CD14-positive monocyte (primary cell): ENCODE measurements around the gene CEP97. TPM values are rescaled to one million over a fixed set of nuclear protein-coding genes. Genes with fewer than 3 reads are reported as not detected.
A peak's percentile ranks its signal among the peaks of the same experiment; 100 is the strongest.

Source experiments
- DNase-seq, 3 donors: peaks; one replicate each; pipeline ENCODE4 v3.0.0-alpha.2; 2011 to 2022
- H2AFZ ChIP-seq: 2 replicates; pipeline ENCODE4 v1.6.0; 2012; ENCODE audit warnings: mild to moderate bottlenecking, low read depth, low read length, inconsistent platforms; ENCODE audit not compliant: insufficient read depth, poor library complexity, severe bottlenecking
- H3K27ac ChIP-seq, 2 donors: 1 replicate in 1 of 2; 2 replicates in 1 of 2; pipeline ENCODE4 v1.5.1; 2012 to 2013; ENCODE audit warnings: low read length in 2 of 2, control low read depth in 1 of 2, inconsistent platforms in 1 of 2, low read depth in 1 of 2, mild to moderate bottlenecking in 1 of 2
- H3K27me3 ChIP-seq, 2 donors: one replicate each; pipeline versions ENCODE4 v1.6.0 to v1.6.1; 2011 to 2013; ENCODE audit warnings: low read length in 2 of 2; ENCODE audit not compliant: control insufficient read depth in 2 of 2, insufficient read depth in 2 of 2
- H3K36me3 ChIP-seq, 2 donors: replicated peaks in 1 of 2; 1 replicate in 1 of 2; 2 replicates in 1 of 2; pipeline versions ENCODE4 v1.5.1 to v1.6.1; 2012 to 2013; ENCODE audit warnings: low read length in 2 of 2, control low read depth in 1 of 2, inconsistent platforms in 1 of 2, mild to moderate bottlenecking in 1 of 2; ENCODE audit not compliant: insufficient read depth in 2 of 2, control insufficient read depth in 1 of 2
- H3K4me1 ChIP-seq, 2 donors: 1 replicate in 1 of 2; 2 replicates in 1 of 2; pipeline versions ENCODE4 v1.5.1 to v1.6.1; 2012 to 2013; ENCODE audit warnings: low read length in 2 of 2, control low read depth in 1 of 2, inconsistent platforms in 1 of 2, mild to moderate bottlenecking in 1 of 2, moderate library complexity in 1 of 2; ENCODE audit not compliant: insufficient read depth in 2 of 2, control insufficient read depth in 1 of 2
- H3K4me2 ChIP-seq: replicated peaks from 2 replicates; pipeline ENCODE3; 2012; ENCODE audit warnings: low read length, moderate library complexity, mild to moderate bottlenecking; ENCODE audit not compliant: poor library complexity, severe bottlenecking; ENCODE audit errors: extremely low read depth
- H3K4me3 ChIP-seq, 3 experiments: fragments of 200-600 bp in 1 of 3; sonication (generic) in 1 of 3; replicated peaks in 1 of 3; 1 replicate in 2 of 3; 2 replicates in 1 of 3; pipeline ENCODE4 v1.5.1; 2011 to 2013; ENCODE audit warnings: low read length in 3 of 3, mild to moderate bottlenecking in 3 of 3, control low read depth in 2 of 3, low read depth in 2 of 3, inconsistent platforms in 1 of 3, moderate library complexity in 1 of 3
- H3K79me2 ChIP-seq: 2 replicates; pipeline ENCODE4 v1.6.0; 2012; ENCODE audit warnings: mild to moderate bottlenecking, control low read depth, inconsistent platforms, low read length, moderate library complexity; ENCODE audit not compliant: insufficient read depth
- H3K9ac ChIP-seq: 2 replicates; pipeline ENCODE4 v1.6.0; 2017; ENCODE audit warnings: low read length, mild to moderate bottlenecking; ENCODE audit not compliant: insufficient read depth, poor library complexity, severe bottlenecking
- H3K9me3 ChIP-seq, 2 donors: replicated peaks in 1 of 2; 1 replicate in 1 of 2; 2 replicates in 1 of 2; pipeline versions ENCODE4 v1.5.1 to v1.6.1; 2012 to 2013; ENCODE audit warnings: low read length in 2 of 2, control low read depth in 1 of 2; ENCODE audit not compliant: control insufficient read depth in 1 of 2, insufficient read depth in 1 of 2
- H4K20me1 ChIP-seq: 2 replicates; pipeline ENCODE4 v1.6.0; 2012; ENCODE audit warnings: mild to moderate bottlenecking, low read length, control low read depth, moderate library complexity; ENCODE audit not compliant: insufficient read depth
- H3K27ac Mint-ChIP-seq, 7 donors: one replicate each; pipeline ENCODE4 v1.8.0; 2020; ENCODE audit warnings: mild to moderate bottlenecking in 7 of 7, mixed read lengths in 7 of 7, moderate library complexity in 6 of 7, inconsistent platforms in 2 of 7
- H3K27me3 Mint-ChIP-seq, 3 donors: one replicate each; pipeline ENCODE4 v1.8.0; 2021 to 2022; ENCODE audit warnings: low read depth in 3 of 3, mild to moderate bottlenecking in 3 of 3, mixed read lengths in 3 of 3, moderate library complexity in 3 of 3, inconsistent platforms in 1 of 3
- H3K36me3 Mint-ChIP-seq, 2 donors: one replicate each; pipeline ENCODE4 v1.8.0; 2020; ENCODE audit warnings: mixed read lengths in 2 of 2, inconsistent platforms in 1 of 2, mild to moderate bottlenecking in 1 of 2
- H3K4me1 Mint-ChIP-seq: one replicate; pipeline ENCODE4 v1.8.0; 2020; ENCODE audit warnings: mild to moderate bottlenecking, mixed read lengths
- H3K4me3 Mint-ChIP-seq, 2 donors: one replicate each; pipeline ENCODE4 v1.8.0; 2020; ENCODE audit warnings: mild to moderate bottlenecking in 2 of 2, mixed read lengths in 2 of 2, moderate library complexity in 1 of 2
- H3K9me3 Mint-ChIP-seq, 7 donors: one replicate each; pipeline ENCODE4 v1.8.0; 2020 to 2022; ENCODE audit warnings: mixed read lengths in 7 of 7, mild to moderate bottlenecking in 6 of 7, moderate library complexity in 6 of 7, inconsistent platforms in 2 of 7
- WGBS: methylation state at CpG from one replicate; pipeline ENCODE4 v1.1.5; 2013; ENCODE audit warnings: missing lambda C conversion rate; ENCODE audit not compliant: insufficient coverage; 5-methylcytosine and 5-hydroxymethylcytosine counted together
- intact Hi-C, 2 donors: fragments of 100-400 bp; cut with micrococcal nuclease; formaldehyde crosslinking; loops; one replicate each; pipeline versions ENCODE4 v1.15.0 to v1.15.1; 2023
- polyA plus RNA-seq, 3 donors: library from polyadenylated mRNA; depleted of rRNA in 1 of 3; unstranded in 2 of 3; stranded (reverse) in 1 of 3; fragments of 300-500 nt in 2 of 3; fragments of >200 nt in 1 of 3; fragmentation: Illumina TruSeq in 2 of 3; gene quantifications; 1 replicate in 2 of 3; 2 replicates in 1 of 3; pipeline ENCODE4 v1.2.3, GENCODE V29; 2012 to 2021
- TF ChIP-seq, protein P1 (sequence below): fragments of 200-600 bp; IDR thresholded peaks from one replicate; pipeline ENCODE4 v1.8.0; 2022; ENCODE audit warnings: antibody characterized with exemption, mild to moderate bottlenecking

CEP97 gene
- polyA plus RNA-seq, 3 donors: 0.79 to 1.7 (median 1.5) TPM

DNA sequence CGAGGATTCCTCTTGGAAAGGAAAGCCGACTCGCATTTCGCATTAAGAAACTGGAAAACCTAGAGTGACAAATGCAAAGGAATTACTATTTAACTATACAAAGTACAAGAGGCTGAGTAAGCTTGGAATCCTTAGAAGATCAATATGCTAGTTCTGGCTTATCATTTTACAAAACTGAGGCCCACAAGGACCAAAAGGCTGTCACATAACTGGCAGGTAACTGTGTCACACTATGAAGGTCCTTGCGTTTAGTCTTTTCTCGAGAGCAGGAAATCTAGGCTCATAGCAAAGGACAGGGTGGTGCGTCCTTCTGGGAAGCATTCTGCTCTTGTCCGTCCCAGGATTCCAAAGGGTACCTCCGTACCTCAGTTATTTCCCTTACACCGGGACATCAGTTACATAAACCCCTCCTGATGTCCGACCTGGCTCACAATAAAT, 38.5 kb upstream of the CEP97 start:
- H3K4me1 Mint-ChIP-seq: peaks cover 46% of the 10 kb centered on the region

DNA sequence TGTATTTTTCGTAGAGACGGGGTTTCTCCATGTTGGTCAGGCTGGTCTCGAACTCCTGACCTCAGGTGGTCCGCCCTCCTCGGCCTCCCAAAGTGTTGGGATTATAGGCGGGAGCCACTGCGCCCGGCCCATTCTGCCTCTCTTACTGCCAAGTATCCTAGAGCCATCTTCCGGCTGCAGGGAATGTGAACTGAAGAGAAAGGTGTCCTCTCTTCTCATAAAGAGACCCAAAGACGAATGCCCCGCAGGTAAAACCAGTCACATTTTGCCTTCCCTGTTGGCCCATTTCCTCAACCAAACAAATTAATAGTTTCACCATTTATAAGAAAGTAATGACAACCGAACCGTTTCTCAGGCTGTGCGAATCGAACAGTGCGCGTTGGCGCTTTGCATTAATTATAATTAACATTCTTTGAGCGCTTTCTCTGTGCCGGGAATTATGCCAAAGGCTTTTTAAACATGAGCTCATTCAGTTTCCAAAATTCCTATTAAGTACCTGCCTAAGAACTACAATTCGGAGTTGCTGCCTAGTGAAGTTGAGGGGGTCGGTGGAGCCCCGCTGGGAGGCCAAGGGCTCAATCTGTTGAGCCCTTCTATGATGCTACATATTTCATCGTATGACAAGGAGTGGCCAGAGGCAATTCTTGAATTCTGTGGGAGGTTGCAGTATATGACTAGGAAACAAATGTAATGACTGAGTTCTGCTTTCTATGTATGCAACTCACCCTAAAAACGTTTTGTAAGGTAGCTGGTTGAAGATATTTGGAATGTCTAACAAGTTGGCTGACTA, 37.1 kb upstream of the CEP97 start:
- peaks cover 21% of the 10 kb centered on the region in 2 donors for H3K36me3 Mint-ChIP-seq
- H2AFZ ChIP-seq: peak overlapping the region; percentile 43
- WGBS: 81% methylated on average over 11 of the region's 25 CpGs

More for the DNA sequence above, 38.5 kb upstream of the CEP97 start:
- H3K36me3 Mint-ChIP-seq: peaks cover 35 to 36% of the 10 kb centered on the region in 2 donors
- H3K27ac Mint-ChIP-seq: peak overlapping the region; percentile 97 to 99 (median 99)
- intact Hi-C loops: loop anchor here (2.0 to 5.0 kb wide), 3 partner anchors 36 to 114 kb away; partner anchors contain the start of genes CEP97 (in 2 of the 2) and PCNP (in 2 of the 2)
- H3K9me3 ChIP-seq: no peaks in the 10 kb centered on the region
- DNase-seq: no peak
- H3K27me3 ChIP-seq: no peaks in the 10 kb centered on the region
- H3K4me3 ChIP-seq: peak overlapping the region; percentile 86 to 98 (median 95)
- H4K20me1 ChIP-seq: peaks cover 28% of the 10 kb centered on the region
- H3K9ac ChIP-seq: peak overlapping the region; percentile 87
- H3K4me3 Mint-ChIP-seq: peak overlapping the region; percentile 99
- peaks cover 0 to 5% (median 0%) of the 10 kb centered on the region in 7 donors for H3K9me3 Mint-ChIP-seq
- TF ChIP-seq, protein P1, sequence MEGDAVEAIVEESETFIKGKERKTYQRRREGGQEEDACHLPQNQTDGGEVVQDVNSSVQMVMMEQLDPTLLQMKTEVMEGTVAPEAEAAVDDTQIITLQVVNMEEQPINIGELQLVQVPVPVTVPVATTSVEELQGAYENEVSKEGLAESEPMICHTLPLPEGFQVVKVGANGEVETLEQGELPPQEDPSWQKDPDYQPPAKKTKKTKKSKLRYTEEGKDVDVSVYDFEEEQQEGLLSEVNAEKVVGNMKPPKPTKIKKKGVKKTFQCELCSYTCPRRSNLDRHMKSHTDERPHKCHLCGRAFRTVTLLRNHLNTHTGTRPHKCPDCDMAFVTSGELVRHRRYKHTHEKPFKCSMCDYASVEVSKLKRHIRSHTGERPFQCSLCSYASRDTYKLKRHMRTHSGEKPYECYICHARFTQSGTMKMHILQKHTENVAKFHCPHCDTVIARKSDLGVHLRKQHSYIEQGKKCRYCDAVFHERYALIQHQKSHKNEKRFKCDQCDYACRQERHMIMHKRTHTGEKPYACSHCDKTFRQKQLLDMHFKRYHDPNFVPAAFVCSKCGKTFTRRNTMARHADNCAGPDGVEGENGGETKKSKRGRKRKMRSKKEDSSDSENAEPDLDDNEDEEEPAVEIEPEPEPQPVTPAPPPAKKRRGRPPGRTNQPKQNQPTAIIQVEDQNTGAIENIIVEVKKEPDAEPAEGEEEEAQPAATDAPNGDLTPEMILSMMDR: no peak
- H3K27ac ChIP-seq: peak overlapping the region; percentile 85 to 95
- WGBS: 4% methylated on average over 10 of the region's 11 CpGs
- peaks cover 56% of the 10 kb centered on the region for H3K79me2 ChIP-seq
- H2AFZ ChIP-seq: peak overlapping the region; percentile 91
- peaks cover 49 to 55% of the 10 kb centered on the region in 2 donors for H3K4me1 ChIP-seq
- H3K4me2 ChIP-seq: peak overlapping the region; percentile 80
- peaks cover 0 to 2% (median 0%) of the 10 kb centered on the region in 3 donors for H3K27me3 Mint-ChIP-seq
- H3K36me3 ChIP-seq: peaks cover 43% of the 10 kb centered on the region in 2 donors

More for the DNA sequence above, 37.1 kb upstream of the CEP97 start:
- peaks cover 0 to 2% (median 0%) of the 10 kb centered on the region in 3 donors for H3K27me3 Mint-ChIP-seq
- H3K4me1 ChIP-seq: peaks cover 52 to 59% of the 10 kb centered on the region in 2 donors
- peak; percentile 35 to 56 (median 36) for DNase-seq
- peak overlapping the region; percentile 80 for H3K4me2 ChIP-seq
- peak overlapping the region; percentile 97 to 99 (median 99) for H3K27ac Mint-ChIP-seq
- peaks cover 42% of the 10 kb centered on the region for H3K79me2 ChIP-seq
- peak overlapping the region; percentile 85 to 95 for H3K27ac ChIP-seq
- intact Hi-C loops: loop anchor here (2.0 to 5.0 kb wide), 3 partner anchors 35 to 115 kb away; partner anchors contain the start of genes CEP97 (in 2 of the 2) and PCNP (in 2 of the 2)
- peaks cover 14% of the 10 kb centered on the region for H4K20me1 ChIP-seq
- H3K9me3 ChIP-seq: no peaks in the 10 kb centered on the region
- H3K9me3 Mint-ChIP-seq: peaks cover 0 to 5% (median 0%) of the 10 kb centered on the region in 7 donors
- H3K36me3 ChIP-seq: peaks cover 28 to 29% of the 10 kb centered on the region in 2 donors
- H3K4me3 ChIP-seq: peak overlapping the region; percentile 86 to 98 (median 95)
- H3K9ac ChIP-seq: peak overlapping the region; percentile 87
- TF ChIP-seq, protein P1: no peak
- peak overlapping the region; percentile 99 for H3K4me3 Mint-ChIP-seq
- H3K4me1 Mint-ChIP-seq: peaks cover 49% of the 10 kb centered on the region
- H3K27me3 ChIP-seq: no peaks in the 10 kb centered on the region
